GM18868 (cell line): Measurements from ENCODE around the gene RASGRP3.

ENCODE experiments used
- ATAC-seq: cut with Tn5 transposase; IDR thresholded peaks from one replicate; pipeline ENCODE4 v1.9.1; 2021; ENCODE audit warnings: mild to moderate bottlenecking, moderate library complexity; ENCODE audit not compliant: unreplicated experiment

Gene RASGRP3

GRCh38 chr2:33614190-33614589 lies 137.7 kb downstream of the RASGRP3 start:
- no peak for ATAC-seq
